HCT116 (cell line): ENCODE data around the gene PTF1A. TPM values are rescaled to one million over a fixed set of nuclear protein-coding genes. Genes with fewer than 3 reads are reported as not detected.

ENCODE experiments used
- ATAC-seq: fragments of 200-7000 bp; cut with Tn5 transposase; 2 replicates; pipeline ENCODE4 v1.9.1; 2020; ENCODE audit warnings: mild to moderate bottlenecking, moderate library complexity
- BruUV-seq: library from RNA; stranded (reverse); fragments of 400-500 nt; replicated peaks from 2 replicates; lab custom pipeline; 2021; lab: Mats Ljungman, UMichigan
- CTCF ChIA-PET: fragments of 300-600 bp; sonication (Branson Sonifier 250); formaldehyde crosslinking; loops from one replicate; lab custom pipeline; 2021; ENCODE audit warnings: antibody characterized with exemption; lab: Charles Lee
- POLR2A ChIA-PET: fragments of 300-600, 350-600 bp; sonication (Branson Sonifier 250); formaldehyde crosslinking; loops from one replicate; lab custom pipeline; 2021; ENCODE audit warnings: antibody characterized with exemption; lab: Charles Lee
- RAD21 ChIA-PET, 2 experiments: fragments of 300-600 bp; sonication (Branson Sonifier 250); formaldehyde crosslinking; loops; one replicate each; lab custom pipeline; 2023; ENCODE audit warnings: low total read pairs in 2 of 2; ENCODE audit not compliant: uncharacterized antibody in 2 of 2, unreplicated experiment in 2 of 2, low non-redundant PET in 1 of 2; lab: Charles Lee
- DNase-seq: peaks from one replicate; pipeline ENCODE4 v3.0.0-alpha.2; 2010; ENCODE audit warnings: low read depth, low spot score
- H2AFZ ChIP-seq: fragments of 200-600 bp; shearing (Covaris generic), sonication (generic); 2 replicates; pipeline ENCODE4 v1.6.1; 2017; ENCODE audit warnings: low read depth, mixed run types, mixed read lengths, antibody characterized with exemption, low read length; ENCODE audit not compliant: poor library complexity, severe bottlenecking
- H3K27ac ChIP-seq: 2 replicates; pipeline ENCODE4 v1.5.1; 2012; ENCODE audit warnings: low read depth, low read length
- H3K27me3 ChIP-seq: fragments of 200-600 bp; sonication (generic); 2 replicates; pipeline ENCODE4 v1.6.1; 2016; ENCODE audit warnings: mixed run types, low read length, mixed read lengths; ENCODE audit not compliant: insufficient read depth
- H3K36me3 ChIP-seq, 2 experiments: fragments of 200-500 bp in 1 of 2; fragments of 200-600 bp in 1 of 2; sonication (Bioruptor generic) in 1 of 2; sonication (generic) in 1 of 2; 2 replicates each; pipeline versions ENCODE4 v1.5.1 to v1.6.1; 2014 to 2016; ENCODE audit warnings: low read length in 2 of 2, inconsistent platforms in 1 of 2, mixed read lengths in 1 of 2, mixed run types in 1 of 2; ENCODE audit not compliant: insufficient read depth in 2 of 2, control insufficient read depth in 1 of 2
- H3K4me1 ChIP-seq, 2 experiments: fragments of 200-600 bp in 1 of 2; sonication (generic) in 1 of 2; 2 replicates each; pipeline versions ENCODE4 v1.5.1 to v1.6.1; 2012 to 2017; ENCODE audit warnings: low read length in 2 of 2, inconsistent platforms in 1 of 2, mild to moderate bottlenecking in 1 of 2, mixed read lengths in 1 of 2, mixed run types in 1 of 2, moderate library complexity in 1 of 2; ENCODE audit not compliant: insufficient read depth in 2 of 2, control insufficient read depth in 1 of 2
- H3K4me2 ChIP-seq: fragments of 200-600 bp; sonication (generic); 2 replicates; pipeline ENCODE4 v1.6.1; 2017; ENCODE audit warnings: mixed run types, low read length, mixed read lengths
- H3K4me3 ChIP-seq, 2 experiments: fragments of 200-600 bp in 1 of 2; sonication (generic) in 1 of 2; replicated peaks in 1 of 2; 2 replicates each; pipeline ENCODE4 v1.5.1; 2011 to 2016; ENCODE audit warnings: low read length in 2 of 2, control low read depth in 1 of 2, low read depth in 1 of 2, mild to moderate bottlenecking in 1 of 2, mixed read lengths in 1 of 2, mixed run types in 1 of 2
- H3K79me2 ChIP-seq: fragments of 200-600 bp; sonication (generic); 2 replicates; pipeline ENCODE4 v1.6.1; 2017; ENCODE audit warnings: mild to moderate bottlenecking, mixed run types, low read length, moderate library complexity, mixed read lengths; ENCODE audit not compliant: insufficient read depth
- H3K9ac ChIP-seq: fragments of 200-600 bp; sonication (generic); 2 replicates; pipeline ENCODE4 v1.6.1; 2016; ENCODE audit warnings: low read length, mixed read lengths
- H3K9me2 ChIP-seq: fragments of 200-600 bp; sonication (generic), shearing (Covaris generic); 2 replicates; pipeline ENCODE4 v1.6.1; 2017; ENCODE audit warnings: mixed run types, mild to moderate bottlenecking, moderate library complexity; ENCODE audit not compliant: insufficient read depth
- H3K9me3 ChIP-seq, 2 experiments: fragments of 200-500 bp in 1 of 2; fragments of 200-600 bp in 1 of 2; sonication (Bioruptor generic) in 1 of 2; sonication (generic) in 1 of 2; 2 replicates each; pipeline ENCODE4 v1.6.1; 2014 to 2017; ENCODE audit warnings: low read length in 2 of 2, mixed read lengths in 2 of 2, inconsistent platforms in 1 of 2, low read depth in 1 of 2, mild to moderate bottlenecking in 1 of 2, mixed run types in 1 of 2, moderate library complexity in 1 of 2; ENCODE audit not compliant: control insufficient read depth in 1 of 2, insufficient read depth in 1 of 2
- H4K20me1 ChIP-seq: fragments of 200-600 bp; sonication (generic), shearing (Covaris generic); 2 replicates; pipeline ENCODE4 v1.6.1; 2017; ENCODE audit warnings: mixed run types, mild to moderate bottlenecking, moderate library complexity; ENCODE audit not compliant: insufficient read depth
- ELF1 ChIP-seq: IDR thresholded peaks from 2 replicates; pipeline ENCODE4 v1.6.1; 2012; ENCODE audit warnings: low read depth, borderline replicate concordance
- EZH2 ChIP-seq: fragments of 200-600 bp; sonication (generic); IDR thresholded peaks from 2 replicates; pipeline ENCODE4 v1.6.1; 2017; ENCODE audit warnings: antibody characterized with exemption, mixed run types
- FOSL1 ChIP-seq: IDR thresholded peaks from 2 replicates; pipeline ENCODE4 v1.6.1; 2012; ENCODE audit warnings: low read depth
- RAD21 ChIP-seq: IDR thresholded peaks from 2 replicates; pipeline ENCODE4 v1.6.1; 2012; ENCODE audit warnings: low read depth, mild to moderate bottlenecking
- ZNF274 ChIP-seq: fragments of 200-500 bp; sonication (Bioruptor generic); IDR thresholded peaks from 2 replicates; pipeline ENCODE4 v1.6.1; 2014; ENCODE audit warnings: mild to moderate bottlenecking, low read depth, low read length, inconsistent platforms
- intact Hi-C: fragments of 100-400 bp; cut with micrococcal nuclease; formaldehyde crosslinking; loops from 2 replicates; pipeline ENCODE4 v1.10.0; 2022
- total RNA-seq: library from RNA; stranded (reverse); gene quantifications from one replicate; pipeline ENCODE4 v1.2.1, GENCODE V29; 2021; ENCODE audit not compliant: unreplicated experiment
- TF ChIP-seq, protein P1 (sequence below): IDR thresholded peaks from 2 replicates; pipeline ENCODE4 v1.6.1; 2011; ENCODE audit warnings: mild to moderate bottlenecking, low read length, moderate library complexity; ENCODE audit not compliant: insufficient replicate concordance; ENCODE audit errors: extremely low read depth

PTF1A gene
- total RNA-seq, 1 experiment from 2014 or later = not detected

DNA sequence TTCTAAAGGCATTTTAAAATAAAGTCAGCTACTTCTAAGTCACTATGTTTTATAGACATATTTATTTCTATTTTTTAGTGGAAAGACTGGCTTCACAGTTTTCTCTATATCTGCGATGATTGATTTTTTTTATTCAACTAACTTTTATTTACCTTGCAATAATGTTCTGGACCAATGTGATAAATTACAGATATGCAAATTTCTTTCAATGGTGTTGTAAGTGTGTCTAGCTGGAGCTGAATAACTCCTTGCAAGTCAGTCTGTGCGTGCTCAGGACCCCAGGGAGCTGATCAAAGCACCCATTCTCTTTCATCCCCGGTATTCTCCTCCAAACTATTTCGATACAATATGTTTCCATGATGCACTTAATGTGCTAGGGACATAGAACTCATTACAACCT, 9.7 kb downstream of the PTF1A start (continued):
- TF ChIP-seq, protein P1, sequence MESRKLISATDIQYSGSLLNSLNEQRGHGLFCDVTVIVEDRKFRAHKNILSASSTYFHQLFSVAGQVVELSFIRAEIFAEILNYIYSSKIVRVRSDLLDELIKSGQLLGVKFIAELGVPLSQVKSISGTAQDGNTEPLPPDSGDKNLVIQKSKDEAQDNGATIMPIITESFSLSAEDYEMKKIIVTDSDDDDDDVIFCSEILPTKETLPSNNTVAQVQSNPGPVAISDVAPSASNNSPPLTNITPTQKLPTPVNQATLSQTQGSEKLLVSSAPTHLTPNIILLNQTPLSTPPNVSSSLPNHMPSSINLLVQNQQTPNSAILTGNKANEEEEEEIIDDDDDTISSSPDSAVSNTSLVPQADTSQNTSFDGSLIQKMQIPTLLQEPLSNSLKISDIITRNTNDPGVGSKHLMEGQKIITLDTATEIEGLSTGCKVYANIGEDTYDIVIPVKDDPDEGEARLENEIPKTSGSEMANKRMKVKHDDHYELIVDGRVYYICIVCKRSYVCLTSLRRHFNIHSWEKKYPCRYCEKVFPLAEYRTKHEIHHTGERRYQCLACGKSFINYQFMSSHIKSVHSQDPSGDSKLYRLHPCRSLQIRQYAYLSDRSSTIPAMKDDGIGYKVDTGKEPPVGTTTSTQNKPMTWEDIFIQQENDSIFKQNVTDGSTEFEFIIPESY = no peak
- TF ChIP-seq ELF1 = no peak

DNA sequence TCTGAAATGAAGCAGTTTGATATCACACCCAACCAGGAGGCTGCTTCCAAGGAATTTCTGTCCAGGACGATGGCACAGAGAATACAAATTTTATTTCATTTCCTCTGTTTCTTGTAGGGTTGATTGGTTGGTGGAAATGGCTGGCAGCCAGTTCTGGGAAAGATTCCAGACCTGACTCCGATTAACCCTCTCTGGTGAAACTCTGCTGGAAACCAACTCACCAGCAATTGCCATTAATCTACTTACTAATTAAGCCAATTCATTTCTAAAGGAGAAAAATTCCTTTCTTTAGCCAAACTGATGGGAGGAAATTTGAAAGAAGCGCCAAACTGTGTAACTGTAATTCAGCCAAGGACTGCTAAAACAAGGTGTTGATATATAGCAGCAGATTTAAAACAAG, 10.7 kb downstream of the PTF1A start:
- H3K79me2 ChIP-seq = no peaks in the 10 kb centered on the region
- peaks cover 56% of the 10 kb centered on the region for H3K27me3 ChIP-seq
- no TSS peak for BruUV-seq
- H2AFZ ChIP-seq = no peak overlapping the region
- no peaks in the 10 kb centered on the region for H3K36me3 ChIP-seq
- ChIA-PET RAD21 (no interaction called here), CTCF (no interaction called here), POLR2A (no interaction called here)
- no peak overlapping the region for H3K9ac ChIP-seq
- no peak for ATAC-seq
- no peaks in the 10 kb centered on the region for H3K4me1 ChIP-seq
- H3K4me3 ChIP-seq = no peak overlapping the region
- no peaks in the 10 kb centered on the region for H3K9me3 ChIP-seq
- no peaks in the 10 kb centered on the region for H3K9me2 ChIP-seq
- intact Hi-C loops = no loop called here
- H4K20me1 ChIP-seq = no peaks in the 10 kb centered on the region
- H3K27ac ChIP-seq = no peak overlapping the region
- H3K4me2 ChIP-seq = no peak overlapping the region
- TF ChIP-seq RAD21 (no peak), ZNF274 (no peak), EZH2 (no peak), FOSL1 (no peak)
- DNase-seq = no peak
